HG03457 (cell line): ENCODE measurements around the gene SUDS3.
A peak's percentile ranks its signal among the peaks of the same experiment; 100 is the strongest.
"Not testable (repeated sequence)": the region's sequence is repeated elsewhere in the genome, so short reads cannot be mapped to it uniquely, and the experiment has no call there.

ENCODE experiments used
- ATAC-seq: cut with Tn5 transposase; IDR thresholded peaks from one replicate; pipeline ENCODE4 v1.9.1; 2021; ENCODE audit warnings: moderate number of reproducible peaks; ENCODE audit not compliant: unreplicated experiment

Gene SUDS3, protein sequence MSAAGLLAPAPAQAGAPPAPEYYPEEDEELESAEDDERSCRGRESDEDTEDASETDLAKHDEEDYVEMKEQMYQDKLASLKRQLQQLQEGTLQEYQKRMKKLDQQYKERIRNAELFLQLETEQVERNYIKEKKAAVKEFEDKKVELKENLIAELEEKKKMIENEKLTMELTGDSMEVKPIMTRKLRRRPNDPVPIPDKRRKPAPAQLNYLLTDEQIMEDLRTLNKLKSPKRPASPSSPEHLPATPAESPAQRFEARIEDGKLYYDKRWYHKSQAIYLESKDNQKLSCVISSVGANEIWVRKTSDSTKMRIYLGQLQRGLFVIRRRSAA

DNA sequence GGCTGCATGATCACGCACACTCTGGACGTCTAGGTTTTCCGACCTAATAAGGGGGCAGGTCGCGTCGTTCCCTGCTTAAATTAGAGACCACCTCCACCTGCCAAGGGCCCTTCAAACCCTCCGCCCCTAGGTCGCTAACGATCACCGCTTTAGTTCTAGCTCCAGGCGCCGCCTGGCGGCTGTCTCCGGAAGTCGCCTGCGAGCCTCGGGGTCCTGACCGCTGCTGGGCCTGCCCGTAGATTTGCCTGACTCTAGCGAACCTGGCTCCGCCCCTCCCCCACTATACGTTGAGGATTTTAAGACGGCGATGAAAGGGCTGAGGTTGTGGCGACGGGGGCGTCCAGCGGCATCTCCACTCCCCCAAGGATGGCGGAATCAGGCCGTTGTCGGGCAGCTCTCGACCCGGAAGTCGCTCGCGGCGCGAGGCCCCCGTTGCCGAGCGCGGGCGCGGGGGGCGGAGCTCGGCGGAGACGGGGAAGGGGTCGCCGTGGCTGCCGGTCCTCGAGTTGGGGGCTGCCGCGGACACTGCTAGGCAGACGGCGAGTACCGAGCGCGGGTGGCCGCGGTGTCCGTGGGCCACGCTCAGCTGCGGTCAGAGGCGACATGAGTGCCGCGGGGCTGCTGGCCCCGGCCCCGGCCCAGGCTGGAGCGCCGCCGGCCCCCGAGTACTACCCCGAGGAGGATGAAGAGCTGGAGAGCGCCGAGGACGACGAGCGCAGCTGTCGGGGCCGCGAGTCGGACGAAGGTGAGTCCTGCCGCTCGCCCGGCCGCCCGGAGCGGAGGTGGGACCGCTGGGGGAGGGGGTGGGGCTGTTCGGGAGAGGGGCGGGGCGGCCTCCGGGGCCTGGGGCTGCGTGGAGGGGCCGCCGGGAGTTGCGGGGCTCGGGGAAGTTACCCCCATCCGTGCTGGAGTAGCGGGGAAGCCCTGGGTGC is at the start of gene SUDS3:
TSS of gene SUDS3 (plus strand) at position 467 of the 932 bp plus-strand sequence. CDS start at position 604, 137 bp downstream.
- no peak for ATAC-seq

- no peak for ATAC-seq
Measured at GRCh38 chr12:118326991-118327390, 49.4 kb upstream of the SUDS3 start.

GRCh38 chr12:118327391-118327790 is 49.0 kb upstream of the SUDS3 start:
- no peak for ATAC-seq

DNA sequence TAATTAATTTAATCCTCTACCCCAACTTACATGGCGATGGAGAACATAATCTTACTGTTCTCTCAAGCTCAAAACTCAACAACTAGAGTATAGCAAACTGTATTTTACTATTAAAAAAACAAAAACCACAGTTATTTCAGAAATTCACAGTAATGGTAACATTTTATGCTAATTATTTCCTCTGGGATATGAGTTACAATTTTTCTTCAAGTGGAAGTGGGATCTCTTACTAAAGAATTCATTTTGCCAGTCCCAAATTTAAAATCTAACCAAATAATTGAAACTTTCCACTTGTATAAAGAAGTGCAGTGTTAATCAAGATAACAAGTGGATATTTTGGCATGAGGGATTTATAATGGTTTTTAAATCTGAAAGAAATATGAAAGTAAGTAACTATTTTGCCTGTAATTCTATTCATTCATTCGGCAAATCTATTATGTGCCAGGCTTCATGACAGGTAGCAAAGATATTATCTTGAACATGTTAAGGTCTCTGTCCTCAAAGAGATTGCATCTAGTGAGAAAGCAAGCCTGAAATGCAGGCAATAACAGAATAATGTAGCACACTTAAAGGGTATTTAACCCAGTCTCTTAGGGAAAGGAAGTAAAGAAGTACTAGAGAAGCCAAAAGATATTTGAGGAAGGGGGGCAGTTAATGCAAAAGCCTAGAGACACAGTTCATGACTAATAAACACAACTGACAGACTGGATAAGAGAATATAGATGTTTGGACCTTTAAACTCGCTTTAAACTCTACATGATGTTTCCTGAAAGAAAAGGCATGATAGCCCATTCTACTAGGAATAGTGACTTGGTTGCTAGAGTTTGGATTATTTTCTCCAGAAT is 47.6 kb upstream of the SUDS3 start:
- ATAC-seq, result no peak

DNA sequence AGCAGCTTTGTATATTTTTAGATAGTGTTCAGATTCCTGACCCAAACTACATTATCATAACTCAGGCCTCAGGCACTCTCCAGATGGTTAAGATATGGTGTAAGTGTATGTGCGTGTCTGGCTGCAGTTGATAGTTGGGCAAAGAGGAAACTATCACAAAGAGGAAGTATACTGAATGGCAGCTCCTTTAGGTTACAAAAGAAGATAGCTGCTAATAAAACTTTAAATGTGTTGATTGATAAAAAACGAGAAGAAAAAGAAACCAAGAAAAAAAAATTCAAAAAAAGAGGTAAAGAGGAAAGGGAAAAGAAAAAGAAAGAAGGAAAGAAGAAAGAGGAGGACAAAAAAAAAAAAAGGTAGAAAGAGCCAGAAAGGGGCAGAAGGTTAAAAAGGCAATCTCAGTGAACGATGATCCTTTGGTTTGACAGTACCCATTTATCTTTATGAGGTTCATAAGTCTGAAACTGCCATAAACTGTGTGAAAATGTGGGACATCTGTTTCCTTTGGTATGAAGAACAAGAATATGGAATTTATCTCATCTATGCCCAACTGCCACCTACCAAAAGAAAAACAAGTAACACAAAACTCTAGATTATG is 45.8 kb upstream of the SUDS3 start:
- no peak for ATAC-seq

DNA sequence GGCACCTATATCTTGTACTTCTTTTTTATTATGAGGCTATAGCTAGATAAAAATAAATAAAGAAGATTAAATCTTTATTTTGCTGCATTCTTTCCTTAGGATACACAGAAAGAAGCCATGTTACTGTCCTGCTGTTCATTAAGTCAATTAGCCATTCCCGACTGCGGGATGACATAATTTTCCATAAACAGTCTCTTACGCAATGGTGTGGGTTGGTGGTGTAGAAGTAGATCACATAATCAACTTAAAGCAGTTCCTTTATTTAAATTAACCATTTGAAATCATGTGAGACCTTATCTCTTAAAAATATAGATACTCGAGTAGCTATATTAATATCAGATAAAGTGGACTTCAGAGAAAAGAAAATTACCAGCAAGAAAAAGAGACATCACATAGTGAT is 43.8 kb upstream of the SUDS3 start:
- ATAC-seq, result no peak

GRCh38 chr12:118334241-118334640 is 42.1 kb upstream of the SUDS3 start:
- no peak for ATAC-seq

DNA sequence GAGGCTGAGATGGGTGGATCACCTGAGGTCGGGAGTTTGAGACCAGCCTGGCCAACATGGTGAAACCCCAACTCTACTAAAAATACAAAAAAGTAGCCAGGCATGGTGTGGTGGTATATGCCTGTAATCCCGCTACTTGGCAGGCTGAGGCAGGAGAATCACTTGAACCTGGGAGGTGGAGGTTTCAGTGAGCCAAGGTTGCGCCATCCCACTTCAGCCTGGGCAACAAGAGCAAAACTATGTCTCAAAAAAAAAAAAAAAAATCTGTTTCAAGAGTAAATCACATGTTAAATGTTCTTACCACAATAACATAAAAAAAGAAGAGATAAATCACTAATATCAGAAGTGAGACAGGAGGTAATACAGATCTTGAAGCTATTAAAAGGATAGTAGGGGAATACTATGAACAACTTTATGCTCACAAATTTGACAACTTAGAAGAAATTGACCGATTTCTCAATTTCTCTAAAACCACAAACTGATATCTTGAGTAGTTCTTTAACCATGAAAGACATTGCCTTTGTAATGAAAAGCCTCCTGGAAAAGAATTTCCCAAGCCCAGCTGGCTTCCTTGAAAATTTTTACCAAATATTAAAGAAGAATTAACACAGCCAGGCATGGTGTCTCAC is 41.3 kb upstream of the SUDS3 start:
- ATAC-seq, result no peak

- no peak for ATAC-seq
Measured at GRCh38 chr12:118336123-118336522, 40.2 kb upstream of the SUDS3 start.

DNA sequence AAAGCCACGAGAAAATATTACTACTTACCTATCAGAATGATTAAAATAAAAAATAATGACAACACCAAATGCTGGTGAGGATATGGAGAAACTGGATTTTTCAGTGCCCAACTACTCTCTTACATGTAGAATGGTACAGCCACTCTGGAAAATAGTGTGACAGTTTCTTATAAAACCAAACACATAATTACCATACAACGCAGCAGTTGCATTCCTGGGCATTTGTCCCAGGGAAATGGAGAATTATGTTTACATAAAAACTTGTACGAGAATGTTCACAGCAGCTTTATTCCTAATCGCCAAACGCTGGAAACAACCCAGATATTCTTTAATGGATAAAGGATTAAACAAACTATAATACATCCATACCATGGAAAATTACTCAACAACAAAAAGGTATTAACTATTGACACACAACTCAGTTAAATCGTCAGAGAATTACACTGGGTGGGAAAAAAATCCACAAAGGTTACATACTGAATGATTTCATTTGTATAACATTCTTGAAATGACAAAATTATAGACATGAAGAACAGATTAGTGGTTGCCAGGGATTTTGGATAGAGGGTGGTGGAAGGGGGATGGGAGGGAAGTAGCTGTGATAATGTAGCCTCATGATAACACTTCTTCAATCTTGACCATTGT is 39.0 kb upstream of the SUDS3 start:
- no peak for ATAC-seq

- ATAC-seq, result no peak
Measured at GRCh38 chr12:118342090-118342489, 34.3 kb upstream of the SUDS3 start.

GRCh38 chr12:118344829-118345228 is 31.5 kb upstream of the SUDS3 start:
- no peak for ATAC-seq

- ATAC-seq, result no peak
Measured at GRCh38 chr12:118345355-118345754, 31.0 kb upstream of the SUDS3 start.

- peak; percentile 56 for ATAC-seq
Measured at GRCh38 chr12:118346895-118347294, 29.5 kb upstream of the SUDS3 start.

DNA sequence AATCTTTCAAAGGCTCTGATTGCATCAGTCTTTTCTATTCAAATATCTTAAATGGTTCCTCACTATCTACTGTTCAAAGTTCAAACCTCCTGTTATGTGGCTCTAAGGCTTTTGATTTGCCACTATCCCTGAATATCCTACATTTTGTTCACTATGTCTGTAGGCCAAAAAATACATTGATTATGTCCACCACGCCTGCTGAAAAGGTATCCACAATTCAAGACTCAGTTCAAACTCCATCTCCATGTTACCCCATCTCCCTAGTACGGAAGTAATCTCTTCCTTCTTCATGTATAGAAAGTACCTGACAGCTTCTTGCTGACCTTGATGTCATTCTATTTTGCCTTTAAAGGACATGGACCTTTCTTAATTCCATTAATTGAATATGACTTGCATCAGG is 28.4 kb upstream of the SUDS3 start:
- no peak for ATAC-seq

DNA sequence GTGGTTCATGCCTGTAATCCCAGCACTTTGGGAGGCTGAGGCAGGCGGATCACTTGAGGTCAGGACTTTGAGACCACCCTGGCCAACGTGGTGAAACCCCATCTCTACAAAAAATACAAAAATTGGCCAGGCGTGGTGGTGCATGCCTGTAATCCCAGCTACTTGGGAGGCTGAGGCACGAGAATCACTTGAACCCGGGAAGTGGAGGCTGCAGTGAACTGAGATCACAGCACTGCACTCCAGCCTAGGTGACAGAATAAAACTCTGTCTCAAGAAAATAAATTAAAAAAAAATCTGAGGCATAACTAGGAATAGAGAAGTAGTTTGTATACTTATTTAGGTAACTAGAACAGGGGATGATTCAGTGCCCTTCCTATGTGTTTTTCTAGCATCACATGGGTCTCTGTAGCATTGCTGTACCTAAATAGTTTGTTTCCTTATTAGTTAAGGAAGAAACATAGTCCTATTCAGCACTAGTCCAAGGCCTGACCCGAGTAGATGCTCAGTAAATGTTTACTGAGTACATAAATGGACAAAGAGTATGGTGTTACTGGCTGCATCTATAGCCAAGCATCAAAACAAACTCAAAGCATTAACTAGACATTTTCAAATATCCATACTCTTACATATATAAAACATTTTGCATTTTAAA is 25.3 kb upstream of the SUDS3 start:
- no peak for ATAC-seq

DNA sequence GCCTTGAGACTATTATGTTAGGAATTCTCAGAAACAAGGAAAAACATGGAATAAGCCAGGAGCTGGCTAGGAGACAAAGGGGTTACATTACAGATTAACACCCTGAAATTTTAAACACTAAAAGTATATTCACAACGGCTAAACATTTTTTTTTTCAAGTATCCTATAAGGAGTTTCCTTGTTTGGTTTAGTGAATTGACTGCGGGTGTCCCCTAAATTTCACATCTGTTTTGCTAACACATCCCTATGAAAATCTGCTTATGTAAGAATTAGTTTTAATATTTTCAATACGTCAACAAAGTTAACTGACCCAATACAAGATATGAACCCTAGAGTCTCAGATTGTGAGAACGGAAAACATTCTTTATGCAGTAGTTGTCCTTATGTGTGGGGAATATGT is 22.6 kb upstream of the SUDS3 start:
- no peak for ATAC-seq

- not testable (repeated sequence) for ATAC-seq
Measured at GRCh38 chr12:118354503-118354902, 21.9 kb upstream of the SUDS3 start.

DNA sequence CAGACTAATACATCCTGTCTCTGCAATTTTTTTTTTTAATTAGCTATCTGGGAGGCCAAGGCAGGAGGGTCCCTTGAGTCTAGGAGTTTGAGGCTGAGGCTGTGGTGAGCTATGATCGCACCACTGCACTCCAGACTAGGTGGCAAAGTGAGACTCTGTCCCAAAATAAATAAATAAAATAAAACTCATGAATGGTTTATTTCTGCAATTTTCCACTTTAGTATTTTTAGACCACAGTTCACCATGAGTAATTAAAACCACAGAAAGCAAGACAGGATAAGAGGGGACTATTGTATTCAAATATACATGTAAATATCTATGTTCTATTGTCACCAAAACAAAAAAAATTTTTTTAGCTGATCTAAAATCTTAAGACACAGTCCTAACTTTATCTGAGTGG is 21.5 kb upstream of the SUDS3 start:
- ATAC-seq, result no peak
